GM12801 (cell line): ENCODE data around the gene JMJD4.

ENCODE experiments used
- CTCF ChIP-seq: IDR thresholded peaks from one replicate; pipeline ENCODE4 v1.5.1; 2011; ENCODE audit warnings: control low read depth; ENCODE audit not compliant: insufficient read length; ENCODE audit errors: extremely low read depth

JMJD4 gene

DNA sequence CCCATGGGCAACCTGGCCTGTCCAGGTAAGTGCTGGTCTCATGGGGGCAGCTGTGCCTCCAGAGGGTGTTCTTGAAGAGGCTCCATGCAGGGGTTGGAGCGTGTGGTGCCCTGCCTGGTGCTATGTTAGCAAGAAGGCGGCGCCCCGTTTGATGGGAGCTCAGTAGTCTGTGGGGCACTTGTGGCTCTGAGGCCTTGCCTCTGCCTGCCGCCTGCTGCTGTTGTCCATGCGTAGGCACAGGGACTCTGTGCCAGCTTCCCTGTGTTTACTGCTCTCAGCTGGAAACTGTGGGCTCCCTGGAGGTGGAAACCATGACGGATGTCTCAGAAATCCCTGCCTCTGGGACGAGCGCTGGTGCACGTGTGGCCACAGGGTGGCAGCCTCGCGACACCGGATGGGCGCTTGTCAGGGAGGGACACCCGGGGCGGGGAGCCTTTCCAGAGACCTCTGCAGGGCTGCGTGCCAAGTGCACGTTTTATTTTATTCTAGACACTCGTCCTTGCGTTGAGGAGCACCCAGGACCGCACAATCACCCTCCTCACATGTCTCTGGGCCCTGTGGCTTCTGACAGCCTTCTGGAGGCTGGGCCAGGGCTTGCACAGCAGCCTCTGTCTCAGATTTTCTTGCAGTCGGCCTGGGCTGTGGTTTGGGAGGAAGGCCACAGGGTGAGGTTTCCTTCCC, 27.3 kb upstream of the JMJD4 start:
- no peak for TF ChIP-seq CTCF

DNA sequence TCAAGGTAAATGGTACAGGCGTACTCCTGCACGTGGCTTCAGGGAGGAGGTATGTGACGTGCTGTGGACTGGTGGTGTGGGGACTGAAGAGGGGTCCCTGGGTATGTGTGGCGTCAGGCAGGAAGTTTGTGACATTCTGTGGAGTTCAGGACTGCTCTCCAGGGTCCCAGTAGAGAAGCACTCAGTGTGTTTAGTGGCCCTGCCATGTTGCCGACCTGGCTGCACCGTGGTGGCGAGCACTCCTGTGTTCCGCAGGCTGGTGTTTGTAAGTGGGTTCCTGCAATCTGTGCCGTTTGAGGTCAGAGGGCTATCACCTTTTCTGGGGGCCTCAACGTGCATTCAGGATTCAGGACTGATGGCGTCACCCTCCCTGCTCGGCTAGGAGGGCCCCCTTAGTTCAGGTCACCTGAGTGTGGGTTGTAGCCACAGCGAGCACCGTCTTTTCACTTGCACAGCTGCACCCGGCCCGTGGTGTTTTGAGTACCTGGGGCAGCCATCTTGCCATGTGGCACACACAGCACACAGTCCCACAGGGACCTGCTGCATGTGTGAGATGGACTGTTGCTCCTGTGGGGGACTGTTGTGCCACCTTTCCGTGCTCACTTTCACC, 26.6 kb upstream of the JMJD4 start:
- TF ChIP-seq CTCF: no peak

DNA sequence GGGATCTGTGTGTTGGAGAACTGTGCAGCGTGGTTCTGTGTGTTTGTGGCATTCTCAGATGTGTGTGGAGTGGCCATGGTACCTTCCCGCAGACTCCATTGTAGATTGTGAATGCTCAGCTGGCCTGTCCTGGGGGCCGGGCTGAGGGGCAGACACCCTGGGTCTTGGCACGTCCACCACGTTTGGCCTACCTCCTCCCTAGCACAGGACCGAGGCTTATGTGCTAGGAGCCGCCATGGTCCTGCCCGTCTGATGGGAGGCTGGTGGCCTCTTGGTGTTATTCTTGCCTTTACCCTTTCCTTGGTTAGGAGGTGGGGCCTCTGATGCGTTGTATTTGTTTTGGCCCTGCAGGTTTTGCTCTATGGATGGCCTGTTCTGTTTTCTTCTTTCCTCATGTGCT, 25.3 kb upstream of the JMJD4 start:
- no peak for TF ChIP-seq CTCF

GRCh38 chr1:227759341-227760300, 24.5 kb upstream of the JMJD4 start:
- TF ChIP-seq CTCF: no peak

GRCh38 chr1:227758366-227758765, 23.3 kb upstream of the JMJD4 start:
- no peak for TF ChIP-seq CTCF

GRCh38 chr1:227757781-227758180, 22.7 kb upstream of the JMJD4 start:
- TF ChIP-seq CTCF: no peak
